ENCODE results near the gene BCAS4. TPM values are rescaled to one million over a fixed set of nuclear protein-coding genes. Genes with fewer than 3 reads are reported as not detected.
"Not testable (repeated sequence)": the region's sequence is repeated elsewhere in the genome, so short reads cannot be mapped to it uniquely, and the experiment has no call there.

The BCAS4 gene
- polyA plus RNA-seq, 3 donors = 4.4 to 6.3 (median 5.8) TPM

GRCh38 chr20:50872560-50873425 is 77.9 kb downstream of the BCAS4 start:
- DNase-seq (ENCODE audit: low read depth in 3 of 3, low spot score in 2 of 3) = no peak

GRCh38 chr20:50873585-50873984 is 78.7 kb downstream of the BCAS4 start:
- DNase-seq (ENCODE audit: low read depth in 3 of 3, low spot score in 2 of 3) = no peak

DNA sequence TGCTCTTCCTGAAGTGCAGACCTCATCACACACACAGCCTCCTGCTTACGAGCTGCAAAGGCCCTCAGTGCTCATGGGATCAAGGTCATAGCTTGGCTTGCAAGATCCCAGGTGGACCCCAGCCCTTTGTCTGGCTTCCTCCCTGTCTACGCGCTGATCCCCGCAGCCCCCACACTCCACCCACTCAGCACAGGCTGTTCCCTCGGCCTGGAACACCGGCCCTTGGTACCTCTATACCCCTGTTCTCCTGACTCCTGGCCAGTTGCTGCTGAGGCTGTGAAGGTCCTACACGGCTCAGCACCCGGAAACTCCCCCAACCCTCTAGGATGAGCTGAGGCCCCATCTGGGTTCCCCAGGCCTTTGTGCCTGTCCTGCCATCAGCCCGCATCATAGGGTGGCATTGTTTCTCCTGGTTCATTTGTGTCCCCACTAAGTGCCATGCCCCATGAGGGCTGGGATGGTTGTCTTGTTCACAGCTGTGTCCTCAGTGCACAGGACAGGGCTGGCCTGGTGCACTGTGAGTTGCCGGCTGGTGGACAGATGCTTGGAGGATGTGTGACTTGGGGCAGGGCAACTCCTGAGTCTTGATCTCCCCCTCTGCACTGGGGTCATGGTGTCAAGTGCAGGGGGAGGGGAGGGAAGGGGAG is 79.4 kb downstream of the BCAS4 start:
- no peak for DNase-seq (ENCODE audit: low read depth in 3 of 3, low spot score in 2 of 3)

GRCh38 chr20:50874758-50875665 is 80.2 kb downstream of the BCAS4 start:
- DNase-seq (ENCODE audit: low read depth in 3 of 3, low spot score in 2 of 3) = no peak

DNA sequence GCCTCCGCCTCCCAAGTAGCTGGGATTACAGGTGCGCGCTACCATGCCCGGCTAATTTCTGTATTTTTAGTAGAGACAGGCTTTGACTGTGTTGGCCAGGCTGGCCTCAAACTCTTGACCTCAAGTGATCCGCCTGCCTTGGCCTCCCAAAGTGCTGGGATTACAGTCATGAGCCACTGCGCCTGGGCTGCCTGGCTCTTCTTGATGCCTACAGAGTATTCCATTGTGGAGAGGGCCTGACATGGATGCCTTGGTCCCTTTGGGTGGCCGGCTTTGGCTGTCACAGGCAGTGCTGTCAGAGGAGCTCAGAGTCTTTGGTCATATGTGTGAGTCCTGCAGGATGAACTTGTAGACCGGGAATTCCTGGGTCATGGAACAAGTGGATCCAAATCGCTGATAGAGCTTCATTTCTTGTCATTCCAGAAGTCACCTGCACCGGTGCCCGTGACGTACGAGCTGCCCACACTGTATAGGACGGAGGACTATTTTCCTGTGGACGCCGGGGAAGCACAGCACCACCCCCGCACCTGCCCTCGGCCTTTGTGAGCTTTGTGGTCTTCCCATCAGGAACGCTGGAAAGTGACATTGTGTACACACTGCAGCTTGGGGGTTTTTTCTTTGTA is 81.3 kb downstream of the BCAS4 start:
- no peak for DNase-seq (ENCODE audit: low read depth in 3 of 3, low spot score in 2 of 3)

- DNase-seq (ENCODE audit: low read depth in 3 of 3, low spot score in 2 of 3) = no peak
These were observed 82.0 kb downstream of the BCAS4 start for GRCh38 chr20:50876816-50877215.

DNA sequence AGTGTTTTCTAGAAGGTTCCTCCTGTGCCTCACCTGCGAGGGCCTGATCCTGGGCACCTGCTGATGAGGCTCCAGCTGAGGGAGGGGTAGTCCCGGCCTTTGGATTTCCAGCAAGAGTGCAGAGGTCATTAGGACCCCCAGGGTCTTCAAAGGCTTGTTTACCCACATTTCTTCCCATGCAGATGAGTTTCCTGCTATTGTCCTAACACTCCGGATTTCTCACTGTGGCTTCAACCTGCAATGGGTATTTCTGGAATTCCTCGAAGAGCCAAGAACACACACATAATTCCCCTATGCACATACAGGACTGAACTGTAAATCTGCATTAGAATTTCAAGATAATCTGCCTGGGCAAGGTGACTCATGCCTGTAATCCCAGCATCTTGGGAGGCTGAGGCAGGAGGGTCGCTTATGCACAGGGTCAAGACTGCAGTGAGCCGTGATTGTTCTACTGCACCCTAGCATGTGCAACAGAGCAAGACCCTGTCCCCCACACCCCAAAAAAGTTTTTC is 82.4 kb downstream of the BCAS4 start:
- DNase-seq (ENCODE audit: low read depth in 3 of 3, low spot score in 2 of 3) = no peak

- no peak for DNase-seq (ENCODE audit: low read depth in 3 of 3, low spot score in 2 of 3)
These were observed 85.0 kb downstream of the BCAS4 start for GRCh38 chr20:50879649-50880550.

- DNase-seq (ENCODE audit: low read depth in 3 of 3, low spot score in 2 of 3) = not testable (repeated sequence)
These were observed 87.0 kb downstream of the BCAS4 start for GRCh38 chr20:50881759-50882424.

DNA sequence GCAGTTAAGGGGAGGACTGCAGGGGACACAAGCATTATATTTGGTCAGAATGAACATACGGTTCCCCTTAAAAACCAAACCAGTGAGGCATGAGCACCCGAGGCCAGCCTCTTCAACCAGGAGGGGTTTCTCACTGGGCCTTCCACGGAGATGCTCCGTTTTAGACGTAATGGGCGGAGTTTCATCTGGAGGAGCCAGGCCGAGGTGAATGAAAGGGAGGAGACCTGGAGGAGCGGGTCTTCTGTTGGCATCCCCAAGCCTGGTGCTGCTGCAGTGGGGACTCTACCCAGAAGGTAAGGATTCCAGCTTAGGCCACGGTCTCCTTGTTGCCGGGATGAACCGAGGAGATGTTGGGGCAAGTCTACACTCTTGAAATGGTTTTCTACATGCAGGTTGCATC is 89.0 kb downstream of the BCAS4 start:
- no peak for DNase-seq (ENCODE audit: low read depth in 3 of 3, low spot score in 2 of 3)

DNA sequence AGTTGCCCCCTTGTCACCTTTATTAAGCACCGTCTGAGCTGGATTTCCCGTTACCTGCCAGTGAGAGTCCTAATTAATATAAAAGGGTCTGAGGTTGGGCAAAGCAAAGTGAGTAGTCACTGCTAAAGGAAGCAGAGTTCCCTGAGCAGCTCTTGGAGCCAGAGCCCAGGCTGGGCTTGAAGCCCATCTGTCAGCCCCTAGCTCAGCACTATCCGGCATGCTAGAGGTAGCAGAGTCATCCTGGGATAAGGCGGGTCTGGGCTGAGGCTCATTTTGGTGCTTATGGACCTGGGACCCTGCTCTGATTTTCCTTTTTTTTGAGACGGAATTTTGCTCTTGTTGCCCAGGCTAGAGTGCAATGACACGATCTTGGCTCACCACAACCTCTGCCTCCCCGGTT is 90.2 kb downstream of the BCAS4 start:
- DNase-seq (ENCODE audit: low read depth in 3 of 3, low spot score in 2 of 3) = no peak

DNA sequence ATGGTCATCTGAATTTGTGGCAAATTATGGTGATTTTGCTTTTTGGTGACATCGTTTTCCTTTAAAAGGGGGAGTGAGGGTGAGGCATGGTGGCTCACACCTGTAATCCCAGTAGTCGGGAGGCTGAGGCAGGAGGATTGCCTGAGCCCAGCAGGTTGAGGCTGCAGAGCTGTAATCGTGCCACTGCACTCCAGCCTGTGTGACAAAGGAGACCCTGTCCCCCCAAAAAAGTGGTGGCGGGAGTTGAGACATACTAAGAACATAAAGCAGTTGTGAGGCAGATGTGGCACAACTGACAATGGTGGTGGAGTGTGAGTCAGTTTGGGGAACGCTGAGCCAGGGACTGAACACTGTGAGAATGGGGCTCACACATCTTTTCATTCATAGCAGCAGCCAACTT is 90.9 kb downstream of the BCAS4 start:
- no peak for DNase-seq (ENCODE audit: low read depth in 3 of 3, low spot score in 2 of 3)

GRCh38 chr20:50886184-50886790 is 91.4 kb downstream of the BCAS4 start:
- no peak for DNase-seq (ENCODE audit: low read depth in 3 of 3, low spot score in 2 of 3)

- DNase-seq (ENCODE audit: low read depth in 3 of 3, low spot score in 2 of 3) = no peak
These were observed 92.7 kb downstream of the BCAS4 start for GRCh38 chr20:50887576-50887975.

- DNase-seq (ENCODE audit: low read depth in 3 of 3, low spot score in 2 of 3) = no peak
These were observed 96.3 kb downstream of the BCAS4 start for GRCh38 chr20:50891138-50891537.

DNA sequence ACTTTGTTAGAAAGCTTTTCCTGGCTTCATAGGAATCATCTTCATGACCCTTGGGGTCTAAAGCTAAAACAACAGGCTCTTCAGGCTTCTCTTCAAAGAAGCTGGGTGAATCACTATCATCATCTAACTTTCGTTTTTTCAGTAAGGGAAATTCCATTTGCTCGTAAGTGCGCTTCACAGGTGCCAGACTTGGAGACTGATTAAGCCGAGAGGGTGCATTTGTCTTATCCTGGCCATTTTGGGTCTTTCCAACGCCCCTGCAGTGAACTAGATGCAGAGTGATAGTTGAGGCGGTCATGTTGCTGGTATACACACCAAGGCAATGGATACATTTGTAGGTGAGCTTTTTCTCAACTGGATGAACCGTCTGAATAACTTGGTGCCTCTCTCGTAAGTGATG is 97.5 kb downstream of the BCAS4 start:
- no peak for DNase-seq (ENCODE audit: low read depth in 3 of 3, low spot score in 2 of 3)

DNA sequence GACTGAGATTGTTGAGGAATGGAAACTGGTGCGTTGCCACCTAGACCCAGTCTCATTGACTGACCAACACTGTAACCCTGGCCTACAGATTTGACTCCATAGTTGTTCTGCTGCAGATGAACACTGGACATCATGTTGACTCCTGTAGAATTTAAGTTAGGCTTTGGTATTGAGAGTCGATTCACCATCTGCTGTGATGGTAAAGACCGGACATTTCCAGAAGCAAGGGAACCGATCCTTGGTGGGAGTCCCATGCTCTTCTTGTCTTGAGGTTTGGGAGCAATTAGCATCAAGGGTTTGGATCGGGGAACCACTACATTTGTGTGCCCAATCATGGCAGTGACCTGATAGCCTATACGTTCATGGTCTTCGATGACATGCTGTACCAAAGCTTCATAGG is 98.8 kb downstream of the BCAS4 start:
- DNase-seq (ENCODE audit: low read depth in 3 of 3, low spot score in 2 of 3) = no peak

- no peak for DNase-seq (ENCODE audit: low read depth in 3 of 3, low spot score in 2 of 3)
These were observed 100.4 kb downstream of the BCAS4 start for GRCh38 chr20:50895111-50895830.

Data from right renal cortex interstitium (tissue), 3 donors.